UCSD-AML1 (cell line): Measurements from ENCODE around the gene ANO6.

Experiments used
- DNase-seq: peaks from one replicate; lab custom pipeline; 2025; ENCODE audit not compliant: unreplicated experiment; lab: John Stamatoyannopoulos, UW

Gene ANO6

GRCh38 chr12:45433441-45433868, 217.6 kb downstream of the ANO6 start:
- DNase-seq = no peak

DNA sequence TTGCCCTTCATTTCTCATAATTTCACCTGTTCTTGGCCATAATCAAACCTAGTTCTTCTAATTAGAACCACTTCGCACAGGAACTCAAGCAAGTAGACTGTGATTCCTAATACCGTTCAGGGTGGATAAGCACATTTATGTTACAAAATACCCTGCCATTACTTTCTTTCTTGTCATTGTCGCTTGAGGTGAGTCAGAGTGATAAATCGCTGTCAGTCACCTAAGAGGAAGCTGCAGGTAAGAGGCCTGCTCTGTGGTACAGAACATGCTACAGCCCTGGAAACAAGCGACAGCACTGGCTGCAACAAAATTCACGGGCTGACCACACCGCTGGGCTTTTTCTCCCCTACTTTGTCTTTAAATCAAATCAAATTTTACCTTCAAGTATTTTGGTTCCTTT, 218.2 kb downstream of the ANO6 start:
- no peak for DNase-seq

DNA sequence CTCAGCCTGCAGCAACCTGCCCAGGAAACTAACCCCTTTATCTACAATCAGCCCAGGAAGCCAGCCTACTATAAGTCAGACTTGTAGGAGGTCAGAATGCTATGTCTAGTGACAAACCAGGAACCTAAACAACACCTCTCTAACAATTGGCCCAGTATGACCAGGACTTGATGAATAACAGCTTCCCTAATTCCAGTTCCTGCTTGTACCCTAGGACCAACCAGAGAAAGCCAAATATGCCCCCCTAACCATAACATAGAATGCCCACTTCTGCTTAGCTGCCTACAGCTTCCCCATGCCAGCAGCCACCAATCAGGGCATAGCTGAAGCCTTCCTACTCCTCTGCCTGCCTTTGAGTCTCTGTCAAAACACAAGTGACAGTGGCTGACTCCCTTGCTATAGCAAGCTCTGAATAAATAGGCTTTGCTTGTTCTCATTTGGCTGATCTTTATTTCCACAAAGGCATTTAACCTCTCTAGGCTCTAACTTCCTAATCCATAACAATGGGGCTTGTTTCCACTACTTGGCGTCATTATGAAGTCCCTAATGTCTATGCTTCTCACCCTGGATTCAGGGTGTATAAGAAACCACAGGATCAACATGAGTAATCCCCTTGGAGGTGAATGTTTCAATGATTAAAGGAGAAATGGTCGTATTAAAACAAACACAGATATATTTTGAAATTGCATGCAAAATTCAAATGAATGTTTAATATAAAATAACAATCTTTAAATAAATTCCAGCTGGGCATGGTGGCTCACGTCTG, 220.2 kb downstream of the ANO6 start:
- peak; percentile 20 for DNase-seq

- DNase-seq = no peak
Observed at GRCh38 chr12:45439039-45439438, 223.1 kb downstream of the ANO6 start.

DNA sequence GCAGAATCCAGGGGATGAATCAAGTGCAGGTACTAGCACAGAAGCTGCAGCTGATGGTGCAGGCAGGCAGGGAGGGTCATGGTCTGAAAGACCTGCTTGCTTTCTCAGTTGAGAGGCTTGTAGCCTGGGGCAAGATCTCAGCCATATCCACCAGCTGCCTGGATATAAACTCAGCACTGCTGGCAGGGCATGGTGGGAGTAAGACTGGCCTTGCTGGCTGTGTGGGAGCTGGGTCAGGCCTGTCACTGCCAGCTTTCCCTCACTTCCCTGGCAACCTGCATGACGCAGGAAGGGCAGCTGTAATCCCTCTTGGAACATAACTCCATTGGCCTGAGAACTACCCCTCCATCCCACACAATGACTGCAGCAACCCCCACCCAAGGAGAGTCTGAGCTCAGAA, 230.1 kb downstream of the ANO6 start:
- DNase-seq = no peak

DNA sequence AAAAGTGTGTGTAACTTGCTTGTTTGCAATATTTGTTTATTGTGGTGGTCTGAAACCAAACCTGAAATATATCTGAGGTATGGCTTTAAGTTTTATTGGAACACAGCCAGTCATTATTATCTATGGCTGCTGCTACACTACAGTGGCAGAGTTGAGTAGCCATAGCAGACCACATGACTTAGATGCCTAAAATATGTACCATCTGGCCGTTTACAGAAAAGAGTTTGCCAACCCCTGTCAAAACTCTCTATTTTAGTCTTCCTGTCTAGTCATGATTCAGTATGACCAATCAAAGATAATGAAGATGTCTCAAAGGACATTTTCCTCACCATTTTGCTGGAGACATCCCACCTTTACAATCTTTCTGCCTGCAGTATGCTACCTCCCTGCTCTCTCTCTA, 242.3 kb downstream of the ANO6 start:
- no peak for DNase-seq

DNA sequence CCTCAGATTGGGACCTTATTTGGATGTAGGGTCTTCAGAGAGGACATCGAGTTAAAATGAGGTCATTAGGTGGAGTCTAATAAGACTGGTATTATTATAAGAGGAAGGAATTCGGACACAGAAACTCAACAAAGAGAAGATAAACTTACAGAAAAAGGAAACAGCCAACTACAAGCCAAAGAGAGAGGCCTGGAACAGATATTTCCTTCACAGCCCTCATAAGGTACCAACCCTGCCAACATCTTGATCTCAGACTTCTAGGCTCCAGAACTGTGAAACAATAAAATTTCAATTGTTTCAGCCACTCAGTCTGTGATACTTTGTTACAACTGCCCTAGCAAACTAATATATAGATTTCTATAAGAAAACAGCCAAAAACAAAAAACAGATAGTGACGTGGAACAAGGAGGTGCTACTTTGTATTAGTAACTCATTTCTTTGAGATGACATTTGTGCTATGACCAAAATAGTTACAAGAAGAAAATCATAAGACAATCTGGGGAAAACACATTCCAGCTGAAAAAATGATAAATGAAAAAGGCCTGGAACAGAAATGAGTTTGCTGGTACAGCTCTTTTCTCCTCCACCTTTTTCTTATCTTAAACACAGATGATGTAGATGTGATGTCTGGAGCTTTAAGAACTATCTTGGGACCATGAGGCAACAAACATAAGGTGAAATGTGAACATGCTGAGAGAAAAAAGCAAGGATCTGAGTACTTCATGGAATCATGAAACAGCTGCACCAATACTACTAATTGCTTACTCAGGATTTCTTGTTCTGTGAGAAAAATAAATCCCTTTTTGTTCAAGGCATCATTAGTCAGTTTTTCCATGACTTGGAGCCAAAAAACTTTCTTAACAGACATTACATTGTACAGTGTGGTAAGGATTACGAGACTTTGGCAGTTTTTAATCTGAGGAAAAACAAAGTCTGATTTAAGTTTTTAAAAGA, 243.2 kb downstream of the ANO6 start:
- DNase-seq = no peak

DNA sequence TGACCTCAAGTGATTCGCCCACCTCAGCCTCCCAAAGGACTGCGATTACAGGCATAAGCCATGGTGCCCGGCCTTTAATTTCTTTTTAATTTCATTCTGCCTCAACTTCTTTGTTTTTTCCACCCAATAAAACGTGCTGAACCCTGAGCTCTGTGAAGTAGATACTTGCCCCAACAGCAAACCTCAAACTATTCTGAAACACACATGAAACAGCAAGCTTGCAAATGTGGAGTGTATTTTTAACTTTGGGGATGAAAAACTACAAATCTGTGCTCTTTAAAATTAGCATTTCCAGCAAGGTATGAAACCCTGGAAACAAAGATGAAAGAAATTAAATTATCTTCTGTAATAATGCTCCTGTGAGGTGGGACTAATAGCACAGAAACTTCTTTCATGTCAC, 246.6 kb downstream of the ANO6 start:
- DNase-seq = no peak

GRCh38 chr12:45464699-45465098, 248.8 kb downstream of the ANO6 start:
- no peak for DNase-seq

DNA sequence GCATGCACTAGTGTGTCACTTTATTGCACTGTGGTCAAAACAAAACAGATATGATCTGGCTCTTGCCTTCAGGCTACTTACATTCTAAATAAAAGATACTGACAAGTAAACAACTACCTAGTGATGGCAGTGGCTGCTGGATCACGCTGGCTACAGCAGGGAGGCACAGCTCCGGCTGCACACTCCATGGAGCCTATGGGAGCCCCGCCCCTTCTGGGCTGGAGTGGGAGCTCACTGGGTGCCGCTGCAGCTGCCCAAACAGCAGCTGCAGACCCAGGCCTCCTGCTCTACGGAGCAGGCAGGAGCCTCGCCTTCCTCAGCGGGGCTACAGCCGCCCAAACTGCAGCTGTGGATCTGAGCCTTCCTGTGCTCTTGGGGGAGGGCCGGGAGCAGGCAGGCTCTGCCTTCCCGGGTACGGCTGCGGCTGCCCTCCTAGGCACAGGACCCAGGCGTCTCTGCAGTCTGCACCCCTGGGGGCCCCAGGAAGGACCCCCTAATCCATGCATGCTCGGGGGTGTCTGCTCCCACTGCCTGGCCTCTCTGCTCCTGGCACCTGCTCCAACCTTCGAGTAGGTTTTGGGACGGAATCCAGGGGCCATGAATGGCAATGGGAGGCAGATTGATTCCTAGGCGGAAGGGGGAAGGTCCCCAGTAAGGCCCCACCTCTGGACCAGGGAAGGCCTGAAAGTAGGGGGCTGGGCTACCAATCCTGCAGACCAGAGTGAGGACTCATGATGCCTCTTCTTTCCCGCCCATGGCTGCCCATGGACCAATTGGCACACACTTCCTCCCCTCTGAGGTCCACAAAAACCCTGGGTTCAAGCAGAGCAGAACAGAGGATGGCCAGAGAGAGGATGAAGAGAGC, 253.1 kb downstream of the ANO6 start:
- no peak for DNase-seq

GRCh38 chr12:45469902-45470301, 254.0 kb downstream of the ANO6 start:
- DNase-seq = no peak

DNA sequence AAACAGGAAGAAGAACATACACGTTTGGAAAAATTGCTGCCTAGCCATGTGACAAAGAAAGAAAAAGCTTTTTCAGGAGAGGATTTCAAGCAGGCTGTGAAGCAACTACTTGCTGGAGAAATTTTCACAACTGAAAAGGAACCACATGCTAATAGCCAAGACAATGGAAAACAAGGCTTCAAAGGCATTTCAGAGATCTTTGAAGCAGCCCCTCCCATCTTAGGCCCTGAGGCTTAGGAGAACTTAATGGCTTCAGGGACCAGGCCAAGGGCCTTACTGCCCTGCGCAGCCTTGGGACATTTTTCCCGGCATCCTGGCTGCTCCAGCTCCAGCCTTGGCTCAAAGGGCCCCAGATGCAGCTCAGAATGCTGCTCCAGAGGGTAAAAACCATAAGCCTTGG, 257.7 kb downstream of the ANO6 start:
- no peak for DNase-seq

DNA sequence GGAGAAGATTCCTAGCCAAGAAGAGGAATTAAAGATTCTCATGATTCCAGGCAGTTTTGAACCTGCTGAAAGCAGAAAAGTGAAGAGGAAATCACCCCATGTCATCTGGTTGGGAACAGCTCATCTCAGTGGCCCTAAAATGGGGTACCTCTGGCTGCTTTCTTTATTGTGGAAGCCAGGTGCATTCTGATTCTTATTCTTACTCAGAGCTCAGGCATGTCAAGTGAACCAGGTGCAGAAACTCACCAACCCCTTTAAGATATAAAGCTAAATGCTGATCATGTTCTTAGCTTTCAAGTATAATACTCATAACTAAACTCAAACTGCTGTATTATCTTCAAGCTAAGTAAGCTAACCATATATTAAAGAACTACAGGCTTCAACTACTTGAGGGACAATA, 259.7 kb downstream of the ANO6 start:
- DNase-seq = no peak

DNA sequence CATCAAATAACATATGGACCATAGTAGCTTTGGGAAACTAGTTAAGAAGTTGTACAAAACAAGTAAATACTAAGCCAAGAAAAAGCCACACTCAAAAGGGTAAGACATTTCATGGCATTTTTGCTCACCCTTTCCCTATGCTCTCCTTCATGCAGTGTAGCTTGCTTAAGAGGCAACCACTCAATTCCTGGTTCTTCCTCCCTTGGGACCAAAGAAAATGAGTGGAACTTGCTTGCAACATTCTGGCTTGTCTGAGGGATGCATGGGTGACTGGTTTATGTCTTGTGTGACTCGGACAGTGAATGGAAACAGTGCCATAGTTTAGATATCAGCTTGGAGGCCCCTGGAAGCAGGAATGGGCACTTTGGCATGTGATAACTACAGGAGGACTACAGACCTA, 261.6 kb downstream of the ANO6 start:
- no peak for DNase-seq

- no peak for DNase-seq
Observed at GRCh38 chr12:45478931-45479330, 263.0 kb downstream of the ANO6 start.

DNA sequence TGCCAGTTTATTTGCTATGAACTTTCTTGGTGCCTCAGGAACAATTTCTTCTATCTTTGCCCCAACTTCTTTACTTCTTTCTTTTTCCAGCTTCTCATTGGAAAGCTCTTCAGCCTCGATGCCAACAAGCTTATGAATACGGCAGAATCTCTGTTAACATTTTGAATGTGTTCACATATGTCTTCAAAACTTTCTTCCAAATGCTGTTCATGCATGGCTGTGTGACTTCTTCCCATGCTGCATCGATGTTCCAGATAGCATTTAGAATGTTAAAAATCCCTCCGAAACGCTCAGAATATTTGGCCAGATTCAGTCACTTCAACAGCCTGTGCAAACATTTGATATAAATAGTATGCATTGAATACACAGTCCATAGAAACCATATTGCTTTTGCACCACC, 265.9 kb downstream of the ANO6 start:
- no peak for DNase-seq

DNA sequence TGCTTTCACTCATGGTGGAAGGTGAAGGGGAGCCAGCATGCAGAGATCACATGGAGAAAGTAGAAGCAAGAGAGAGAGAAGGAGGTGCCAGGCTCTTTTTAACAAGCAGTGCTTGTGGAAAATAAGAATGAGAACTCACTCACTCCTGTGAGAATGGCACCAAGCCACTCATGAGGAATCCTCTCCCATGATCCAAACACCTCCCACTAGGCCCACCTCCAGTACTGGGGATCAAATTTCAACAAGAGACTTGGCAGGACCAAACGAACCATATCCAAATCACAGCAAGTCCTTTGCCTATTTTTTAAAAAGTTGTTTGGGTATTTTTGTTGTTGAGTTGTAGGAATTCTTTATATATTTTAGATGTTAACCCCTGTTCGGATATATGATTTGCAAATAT, 267.7 kb downstream of the ANO6 start:
- no peak for DNase-seq
